Activated CD4-positive, alpha-beta T cell treated with anti-CD3 and anti-CD28 coated beads, Interleukin-2, amount 10 ng/mL, durations not matched to agents 7 days and 5 days (primary cell): ENCODE measurements around the gene DRGX. TPM values are rescaled to one million over a fixed set of nuclear protein-coding genes. Genes with fewer than 3 reads are reported as not detected.

Experiments
- CTCF ChIA-PET: fragments of 350-600 bp; sonication (Branson Sonifier 250); formaldehyde crosslinking; loops from one replicate; lab custom pipeline; 2021; ENCODE audit warnings: antibody characterized with exemption; lab: Charles Lee
- POLR2A ChIA-PET: fragments of 350-600 bp; sonication (Branson Sonifier 250); formaldehyde crosslinking; loops from one replicate; lab custom pipeline; 2021; ENCODE audit warnings: antibody characterized with exemption; lab: Charles Lee
- DNase-seq: peaks from one replicate; pipeline ENCODE4 v3.0.0-alpha.2; 2020
- H3K27ac Mint-ChIP-seq: one replicate; pipeline ENCODE4 v1.8.0; 2021; ENCODE audit warnings: mild to moderate bottlenecking, moderate library complexity, mixed read lengths
- H3K27me3 Mint-ChIP-seq: one replicate; pipeline ENCODE4 v1.8.0; 2021; ENCODE audit warnings: mixed read lengths
- H3K36me3 Mint-ChIP-seq: one replicate; pipeline ENCODE4 v1.8.0; 2021; ENCODE audit warnings: low read depth, mixed read lengths
- H3K4me1 Mint-ChIP-seq: one replicate; pipeline ENCODE4 v1.8.0; 2021; ENCODE audit warnings: mixed read lengths
- H3K4me3 Mint-ChIP-seq: one replicate; pipeline ENCODE4 v1.8.0; 2021; ENCODE audit warnings: mild to moderate bottlenecking, moderate library complexity, mixed read lengths
- H3K9me3 Mint-ChIP-seq: one replicate; pipeline ENCODE4 v1.8.0; 2021; ENCODE audit warnings: mixed read lengths
- total RNA-seq, 2 experiments: library from RNA; stranded (reverse); gene quantifications; one replicate each; pipeline ENCODE4 v1.2.3, GENCODE V29; 2021

Gene DRGX
- total RNA-seq, 2 experiments from 2014 or later: not detected

DNA sequence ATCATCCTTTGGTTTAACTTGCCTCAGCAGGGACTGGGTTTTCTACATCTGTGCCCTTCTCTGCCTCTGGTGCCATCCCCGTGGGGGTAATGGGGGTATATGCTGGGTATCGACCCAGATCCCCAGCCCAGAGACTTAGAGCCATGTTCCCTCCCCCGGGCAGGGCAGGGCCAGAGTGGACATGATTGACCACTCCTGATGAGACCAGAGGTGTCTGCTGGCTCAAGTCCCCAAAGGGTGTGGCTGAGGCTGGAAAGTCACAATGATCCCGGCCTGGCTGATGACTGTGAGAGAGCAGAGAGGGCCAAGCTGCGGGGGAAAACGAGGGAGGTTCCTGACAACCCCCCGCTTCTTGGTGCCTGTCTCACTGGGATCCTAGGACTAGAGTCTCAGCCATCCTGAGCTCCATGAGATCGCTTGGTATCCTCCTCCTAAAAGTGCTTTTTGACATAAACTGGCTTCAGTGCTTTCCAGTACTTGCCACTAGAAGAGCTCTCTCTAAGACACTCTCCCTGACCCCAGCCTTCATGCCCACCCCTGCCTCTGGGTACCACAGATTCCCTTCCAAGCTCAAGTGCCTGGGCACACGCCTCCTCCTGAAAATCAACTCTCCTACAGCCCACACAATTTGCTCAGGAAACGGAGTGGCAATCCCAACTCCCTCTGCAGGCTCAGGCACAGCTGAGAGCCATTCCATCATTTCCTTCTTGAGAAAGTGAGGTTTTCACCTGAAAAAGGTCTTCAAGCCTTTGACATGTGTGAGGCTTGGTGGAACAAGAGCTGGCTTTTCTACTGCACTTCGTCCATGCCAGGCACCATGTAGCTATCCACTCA, 33.9 kb downstream of the DRGX start:
- CTCF ChIA-PET: interaction anchor here (0.6 kb wide), 1 partner anchor 868 kb away, joined by 3 read pairs; no protein-coding TSS in a partner anchor
- H3K4me1 Mint-ChIP-seq: no peaks in the 10 kb centered on the region
- no peaks in the 10 kb centered on the region for H3K9me3 Mint-ChIP-seq
- POLR2A ChIA-PET: interaction anchor here (0.5 kb wide), 1 partner anchor 74 kb away, joined by 3 read pairs; no protein-coding TSS in a partner anchor
- no peak overlapping the region for H3K27ac Mint-ChIP-seq
- H3K4me3 Mint-ChIP-seq: no peak overlapping the region
- H3K27me3 Mint-ChIP-seq: peaks cover 3% of the 10 kb centered on the region
- no peak for DNase-seq
- H3K36me3 Mint-ChIP-seq: no peaks in the 10 kb centered on the region

DNA sequence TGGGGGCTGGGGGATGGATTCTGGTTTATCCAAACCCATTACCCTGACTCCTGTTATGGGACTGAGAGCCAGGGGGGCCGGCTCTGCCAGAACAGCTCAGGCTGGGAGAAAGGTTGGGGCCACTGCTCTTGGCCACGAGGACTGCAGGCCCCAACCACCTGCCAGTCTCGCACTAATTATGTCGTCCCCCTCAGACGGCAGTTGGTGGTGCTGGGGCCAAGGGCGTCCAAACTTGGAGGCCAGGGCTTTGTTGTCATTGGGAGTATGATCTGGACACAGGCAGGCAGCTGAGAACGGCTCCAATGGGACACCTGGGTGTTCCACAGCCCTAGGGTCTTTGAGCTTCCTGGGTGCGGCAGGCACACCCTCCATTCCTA, 34.7 kb downstream of the DRGX start:
- no peak for DNase-seq
- CTCF ChIA-PET: interaction anchor here (0.6 kb wide), 1 partner anchor 869 kb away, joined by 3 read pairs; no protein-coding TSS in a partner anchor

DNA sequence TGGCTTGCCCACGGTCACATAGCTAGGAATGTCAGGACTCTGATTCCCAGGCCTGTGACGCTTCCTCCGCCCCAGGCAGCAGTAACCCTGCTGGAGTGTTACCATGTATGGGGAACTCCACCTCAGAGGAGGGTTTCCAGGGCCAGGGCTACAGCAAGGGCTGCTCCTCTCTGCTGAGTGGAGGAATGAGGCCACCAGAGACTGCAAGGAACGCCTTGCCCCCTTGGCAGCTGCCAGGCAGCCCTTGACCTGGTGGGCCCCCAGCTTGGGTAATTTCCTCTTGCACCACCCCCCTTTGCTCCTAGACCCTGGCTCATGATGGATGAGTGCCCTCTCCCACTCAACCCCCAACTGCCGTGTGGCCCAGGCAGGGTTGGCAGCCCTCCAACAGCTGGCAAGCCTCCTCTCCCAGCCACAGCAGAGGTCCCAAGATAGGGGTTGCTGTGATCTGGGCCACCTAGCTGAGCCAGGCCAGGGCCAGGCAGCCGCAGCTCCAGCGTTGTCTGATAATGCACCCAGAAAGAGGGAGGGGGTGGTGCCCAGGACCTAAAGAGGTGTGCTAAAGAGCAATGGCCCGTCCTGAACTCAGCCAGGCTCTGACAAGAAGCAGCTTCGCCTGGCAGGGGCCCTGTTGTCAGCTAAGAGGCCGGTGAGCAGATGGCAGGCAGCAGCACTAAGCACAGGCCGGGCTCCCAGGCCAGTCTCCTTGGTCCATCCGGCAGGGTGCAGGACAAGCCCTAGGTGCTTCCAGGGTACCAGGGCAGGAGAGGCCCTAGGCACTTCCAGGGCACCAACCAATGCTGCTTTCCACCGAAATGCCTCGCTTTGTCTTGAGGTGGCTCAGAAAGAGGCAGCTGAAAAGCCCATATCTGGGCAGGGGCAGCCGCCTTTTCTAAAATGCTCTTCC, 35.4 kb downstream of the DRGX start:
- Mint-ChIP-seq H3K36me3 (no peaks in the 10 kb centered on the region), H3K4me3 (no peak overlapping the region), H3K9me3 (no peaks in the 10 kb centered on the region), H3K27me3 (peaks cover 3% of the 10 kb centered on the region), H3K27ac (no peak overlapping the region), H3K4me1 (no peaks in the 10 kb centered on the region)
- ChIA-PET POLR2A (no interaction called here), CTCF (no interaction called here)
- no peak for DNase-seq

More for the DNA sequence above, 34.7 kb downstream of the DRGX start:
- POLR2A ChIA-PET: no interaction called here
- no peak overlapping the region for H3K27ac Mint-ChIP-seq
- no peaks in the 10 kb centered on the region for H3K9me3 Mint-ChIP-seq
- H3K36me3 Mint-ChIP-seq: no peaks in the 10 kb centered on the region
- H3K4me1 Mint-ChIP-seq: no peaks in the 10 kb centered on the region
- peaks cover 3% of the 10 kb centered on the region for H3K27me3 Mint-ChIP-seq
- H3K4me3 Mint-ChIP-seq: no peak overlapping the region

DNA sequence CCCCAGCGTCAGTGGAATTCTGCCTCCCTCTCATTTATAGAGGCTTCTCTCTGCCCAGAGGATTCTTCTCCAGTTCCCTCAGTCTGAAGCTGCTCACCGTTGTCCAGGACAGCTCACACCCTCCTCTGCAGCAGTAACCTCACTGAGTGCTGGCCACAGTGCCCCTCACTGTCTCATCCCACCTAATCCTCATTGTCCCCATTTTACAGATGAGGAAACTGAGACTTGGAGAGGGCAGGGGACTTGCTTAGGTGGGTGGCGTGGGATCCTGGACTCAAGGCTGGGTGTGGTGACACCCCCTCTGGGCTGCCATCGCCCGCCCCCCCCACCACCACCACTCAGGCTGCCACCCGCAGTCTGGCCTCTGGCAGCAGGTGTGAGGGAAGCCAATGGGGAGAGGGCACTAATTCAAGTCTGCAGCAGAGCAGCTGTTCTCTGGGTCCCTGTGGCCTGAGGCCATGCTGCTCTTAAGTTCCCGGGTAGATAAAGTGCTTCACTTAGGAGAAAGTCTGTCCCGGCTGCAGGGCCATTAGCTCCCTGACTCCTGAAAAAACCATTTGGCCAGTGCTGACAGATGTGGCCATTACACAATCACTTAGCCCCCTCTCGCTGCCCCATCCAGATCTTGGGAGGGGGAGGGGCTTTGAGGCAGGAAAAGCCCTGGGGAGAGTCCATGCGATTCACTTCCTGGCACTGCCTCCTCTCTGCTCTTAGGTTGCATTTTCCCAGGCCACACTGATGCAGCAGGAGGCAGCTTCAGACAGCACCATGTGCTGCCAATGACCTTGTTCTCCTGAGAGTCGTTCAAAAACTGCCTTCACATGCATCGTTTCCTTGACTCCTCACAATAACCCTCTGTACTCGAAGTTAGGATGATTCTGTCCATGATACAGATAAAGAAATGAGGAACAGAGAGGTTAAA, 36.3 kb downstream of the DRGX start:
- ChIA-PET POLR2A (no interaction called here), CTCF (no interaction called here)
- H3K4me1 Mint-ChIP-seq: no peaks in the 10 kb centered on the region
- no peak for DNase-seq
- H3K36me3 Mint-ChIP-seq: no peaks in the 10 kb centered on the region
- peaks cover 3% of the 10 kb centered on the region for H3K27me3 Mint-ChIP-seq
- H3K27ac Mint-ChIP-seq: no peak overlapping the region
- no peaks in the 10 kb centered on the region for H3K9me3 Mint-ChIP-seq
- no peak overlapping the region for H3K4me3 Mint-ChIP-seq

DNA sequence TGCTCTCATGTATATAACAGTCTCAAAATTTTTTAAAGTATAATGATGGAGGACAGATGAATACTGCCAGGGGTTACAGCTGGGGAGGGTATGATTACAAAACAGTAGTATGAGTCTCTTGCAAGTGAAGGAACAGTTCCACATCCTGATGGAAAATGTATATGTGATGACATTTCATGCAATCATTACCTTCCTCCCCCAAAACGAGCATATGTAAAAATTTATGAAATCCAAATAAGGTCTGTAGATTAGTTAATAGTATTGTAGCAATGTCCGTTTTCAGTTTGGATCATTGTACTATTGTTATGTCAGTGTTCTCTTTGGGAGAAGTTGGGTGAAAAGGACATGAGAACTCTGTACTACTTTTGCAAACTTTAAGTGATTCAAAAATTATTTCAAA, 38.0 kb downstream of the DRGX start:
- H3K9me3 Mint-ChIP-seq: no peaks in the 10 kb centered on the region
- no peaks in the 10 kb centered on the region for H3K4me1 Mint-ChIP-seq
- ChIA-PET POLR2A (no interaction called here), CTCF (no interaction called here)
- no peak for DNase-seq
- H3K36me3 Mint-ChIP-seq: no peaks in the 10 kb centered on the region
- no peak overlapping the region for H3K4me3 Mint-ChIP-seq
- peaks cover 3% of the 10 kb centered on the region for H3K27me3 Mint-ChIP-seq
- H3K27ac Mint-ChIP-seq: no peak overlapping the region

DNA sequence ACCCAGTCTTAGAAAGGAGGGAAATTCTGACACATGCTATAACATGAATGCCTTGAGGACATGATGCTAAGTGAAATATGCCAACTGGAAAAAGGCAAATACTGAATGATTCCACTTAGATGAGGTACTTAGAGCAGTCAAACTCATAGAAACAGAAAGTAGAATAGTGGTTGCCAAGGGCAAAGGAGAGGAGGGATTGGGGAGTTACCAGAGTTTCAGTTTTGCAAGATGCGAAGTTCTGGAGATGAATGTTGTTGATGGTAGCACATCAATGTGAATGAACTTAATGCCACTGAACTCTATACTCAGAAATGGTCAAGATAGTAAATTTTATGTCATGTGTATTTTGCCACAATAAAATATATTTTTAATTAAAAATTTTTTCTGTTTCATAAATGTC, 38.9 kb downstream of the DRGX start:
- CTCF ChIA-PET: no interaction called here
- Mint-ChIP-seq H3K9me3 (no peaks in the 10 kb centered on the region), H3K36me3 (no peaks in the 10 kb centered on the region), H3K4me3 (no peak overlapping the region), H3K27me3 (peaks cover 3% of the 10 kb centered on the region), H3K27ac (no peak overlapping the region), H3K4me1 (no peaks in the 10 kb centered on the region)
- DNase-seq: no peak
- POLR2A ChIA-PET: no interaction called here

DNA sequence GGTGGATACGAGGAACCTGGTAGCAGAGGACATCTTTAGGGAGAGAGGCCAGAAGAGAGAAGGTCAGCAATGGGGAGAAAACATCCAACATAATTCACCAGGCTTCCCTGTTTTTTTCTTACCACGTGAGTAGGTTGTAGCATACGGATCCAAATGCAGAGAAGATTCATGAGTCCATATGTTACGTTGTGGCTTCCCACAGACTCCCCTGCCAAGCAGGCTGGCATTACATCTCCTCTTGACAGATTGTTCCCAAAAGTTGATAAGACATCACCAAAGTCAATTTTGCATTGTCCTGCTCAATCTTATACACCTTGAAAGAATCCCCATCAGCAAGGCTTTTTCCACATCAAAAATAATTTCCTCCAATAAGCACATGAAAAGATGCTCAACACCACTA, 39.7 kb downstream of the DRGX start:
- Mint-ChIP-seq H3K27me3 (peaks cover 3% of the 10 kb centered on the region), H3K4me3 (no peak overlapping the region), H3K9me3 (no peaks in the 10 kb centered on the region), H3K27ac (no peak overlapping the region), H3K4me1 (no peaks in the 10 kb centered on the region), H3K36me3 (no peaks in the 10 kb centered on the region)
- no peak for DNase-seq
- ChIA-PET CTCF (no interaction called here), POLR2A (no interaction called here)

DNA sequence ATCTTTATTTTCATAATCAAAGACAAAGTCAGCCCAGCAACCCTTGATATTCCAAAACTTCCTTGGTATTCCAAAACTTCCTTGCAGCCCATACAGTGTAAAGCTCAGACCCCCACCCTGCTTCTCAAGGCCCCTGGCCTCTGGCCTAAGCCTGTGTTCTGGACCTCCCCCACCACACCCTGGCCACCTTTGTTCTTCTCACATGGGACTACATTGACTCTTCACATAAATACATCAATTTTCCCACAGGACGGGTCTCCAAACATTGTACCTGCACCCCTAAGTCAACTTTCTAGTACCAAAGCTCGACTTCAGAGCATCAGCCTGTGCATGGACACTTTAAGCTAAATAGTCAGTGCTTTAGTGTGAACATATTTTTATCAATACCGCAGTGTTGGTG, 40.7 kb downstream of the DRGX start:
- POLR2A ChIA-PET: no interaction called here
- no peak overlapping the region for H3K4me3 Mint-ChIP-seq
- no peak overlapping the region for H3K27ac Mint-ChIP-seq
- no peaks in the 10 kb centered on the region for H3K4me1 Mint-ChIP-seq
- no peak for DNase-seq
- no peaks in the 10 kb centered on the region for H3K36me3 Mint-ChIP-seq
- CTCF ChIA-PET: no interaction called here
- peaks cover 3% of the 10 kb centered on the region for H3K27me3 Mint-ChIP-seq
- H3K9me3 Mint-ChIP-seq: no peaks in the 10 kb centered on the region

DNA sequence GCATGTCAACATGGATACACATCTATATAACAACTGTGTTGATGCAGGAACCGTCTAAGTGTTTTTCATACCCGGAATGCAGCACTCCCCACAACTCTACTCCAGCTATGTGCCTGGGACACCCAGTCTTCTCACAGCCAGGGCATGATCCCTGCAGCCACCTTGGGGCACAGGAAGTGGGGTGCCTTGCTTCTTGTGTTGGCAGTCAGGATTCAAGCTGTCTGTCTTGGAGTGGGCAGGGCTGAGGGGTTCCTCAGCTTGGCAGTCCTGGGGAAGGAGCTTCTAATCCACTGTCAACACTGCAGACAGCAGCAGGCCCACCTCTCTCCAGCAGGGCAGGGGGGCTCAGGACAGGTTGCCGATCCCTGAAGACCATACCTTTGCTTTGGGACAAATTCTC, 41.3 kb downstream of the DRGX start:
- H3K4me3 Mint-ChIP-seq: no peak overlapping the region
- no peak for DNase-seq
- no peaks in the 10 kb centered on the region for H3K9me3 Mint-ChIP-seq
- ChIA-PET POLR2A (no interaction called here), CTCF (no interaction called here)
- no peak overlapping the region for H3K27ac Mint-ChIP-seq
- H3K27me3 Mint-ChIP-seq: peaks cover 3% of the 10 kb centered on the region
- no peaks in the 10 kb centered on the region for H3K36me3 Mint-ChIP-seq
- no peaks in the 10 kb centered on the region for H3K4me1 Mint-ChIP-seq

DNA sequence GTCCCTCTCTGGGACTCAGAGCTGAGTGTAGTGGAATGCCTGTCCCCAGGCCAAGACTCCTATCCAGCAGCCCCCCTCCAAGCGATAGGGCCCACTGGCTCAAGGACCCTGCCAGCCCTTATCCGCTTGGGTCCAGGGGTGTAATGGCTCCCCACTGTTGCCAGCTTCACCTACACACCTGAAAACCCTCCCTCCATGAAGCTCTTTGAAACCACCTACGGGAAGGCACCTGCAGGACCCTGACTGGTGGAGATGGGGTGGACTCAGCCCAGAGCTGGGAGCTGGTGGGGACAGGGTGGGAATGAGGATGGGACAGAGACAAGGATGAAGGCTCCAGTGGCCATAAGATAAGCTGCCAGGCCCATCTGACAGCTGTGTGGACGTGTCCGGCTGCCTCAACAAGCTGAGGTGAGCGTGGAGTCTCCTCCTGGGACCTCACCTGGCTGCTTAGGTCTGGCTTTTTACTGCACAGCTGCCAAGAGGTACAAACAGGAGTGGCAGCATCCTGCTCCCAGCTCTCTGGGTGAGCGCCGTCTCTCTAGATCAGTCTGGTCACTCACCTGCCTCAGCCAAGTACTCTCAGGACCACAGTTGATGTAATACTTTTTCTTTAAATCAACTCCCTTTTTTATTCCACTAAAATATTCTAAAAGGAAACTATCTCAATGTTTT, 41.9 kb downstream of the DRGX start:
- peaks cover 3% of the 10 kb centered on the region for H3K27me3 Mint-ChIP-seq
- H3K4me1 Mint-ChIP-seq: no peaks in the 10 kb centered on the region
- no peak overlapping the region for H3K4me3 Mint-ChIP-seq
- no peaks in the 10 kb centered on the region for H3K9me3 Mint-ChIP-seq
- DNase-seq: no peak
- POLR2A ChIA-PET: no interaction called here
- H3K36me3 Mint-ChIP-seq: no peaks in the 10 kb centered on the region
- CTCF ChIA-PET: no interaction called here
- H3K27ac Mint-ChIP-seq: no peak overlapping the region

DNA sequence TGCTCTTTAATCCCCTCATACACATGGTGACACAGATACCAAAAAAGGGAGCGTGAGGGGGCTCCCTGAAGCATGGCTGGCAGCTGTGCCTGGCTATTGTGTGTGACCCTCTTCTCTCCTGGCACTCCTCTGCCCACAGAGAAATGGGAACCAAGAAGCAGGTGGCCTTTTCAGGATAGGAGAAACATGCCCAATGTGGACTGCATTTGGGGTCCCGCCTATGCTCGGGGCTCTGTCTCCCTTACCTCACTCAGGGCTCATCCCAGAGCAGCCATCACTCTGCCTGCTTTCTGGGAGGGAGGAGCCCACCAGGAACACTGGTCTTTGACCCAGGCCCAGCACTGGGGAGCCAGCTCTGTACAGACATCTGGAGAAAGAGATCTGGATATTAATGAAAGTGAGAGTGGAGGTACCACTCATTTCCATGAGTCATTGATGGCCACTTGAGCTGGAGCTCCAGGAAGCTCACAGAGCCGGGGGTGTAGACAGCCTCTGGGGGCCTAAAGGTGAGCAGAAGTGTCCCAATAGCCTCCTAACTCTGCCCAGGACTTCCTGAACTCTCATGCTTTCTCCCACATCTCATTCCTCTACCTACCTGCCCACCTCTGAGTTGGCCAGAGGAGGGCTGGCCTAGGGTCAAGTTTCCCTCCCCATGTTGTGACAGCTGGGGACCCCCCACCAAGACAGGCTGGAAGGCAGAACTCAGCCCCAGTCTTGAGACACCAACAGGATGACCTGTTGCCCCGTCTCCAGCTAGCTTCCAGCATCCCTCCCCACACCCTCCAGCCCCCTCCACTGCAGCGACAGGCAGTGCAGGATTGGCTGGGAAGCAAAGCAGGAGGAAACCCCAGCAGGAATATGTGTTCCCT, 42.6 kb downstream of the DRGX start:
- H3K36me3 Mint-ChIP-seq: no peaks in the 10 kb centered on the region
- H3K27ac Mint-ChIP-seq: no peak overlapping the region
- H3K27me3 Mint-ChIP-seq: peaks cover 3% of the 10 kb centered on the region
- DNase-seq: no peak
- no peak overlapping the region for H3K4me3 Mint-ChIP-seq
- no peaks in the 10 kb centered on the region for H3K4me1 Mint-ChIP-seq
- CTCF ChIA-PET: no interaction called here
- H3K9me3 Mint-ChIP-seq: no peaks in the 10 kb centered on the region
- POLR2A ChIA-PET: no interaction called here
